WTC11 (cell line): ENCODE data around the gene NCS1. TPM values are rescaled to one million over a fixed set of nuclear protein-coding genes. Genes with fewer than 3 reads are reported as not detected.

Experiments used
- ATAC-seq: fragments of 200-7000 bp; cut with Tn5 transposase; 2 replicates; pipeline ENCODE4 v1.10.0; 2021; ENCODE audit warnings: mild to moderate bottlenecking, moderate library complexity
- CTCF ChIA-PET: fragments of 300-600 bp; sonication (Branson Sonifier 250); formaldehyde crosslinking; loops from one replicate; lab custom pipeline; 2021; ENCODE audit warnings: antibody characterized with exemption; lab: Charles Lee
- POLR2A ChIA-PET: fragments of 350-600 bp; sonication (Branson Sonifier 250); formaldehyde crosslinking; loops from one replicate; lab custom pipeline; 2021; ENCODE audit warnings: antibody characterized with exemption; lab: Charles Lee
- DNase-seq: peaks from one replicate; pipeline ENCODE4 v3.0.0; 2021; ENCODE audit warnings: low spot score
- H3K27ac Mint-ChIP-seq: 2 replicates; pipeline ENCODE4 v1.8.0; 2021; ENCODE audit warnings: mixed read lengths
- H3K27me3 Mint-ChIP-seq: 2 replicates; pipeline ENCODE4 v1.8.0; 2021; ENCODE audit warnings: low read depth, mild to moderate bottlenecking, moderate library complexity, mixed read lengths
- H3K36me3 Mint-ChIP-seq: 2 replicates; pipeline ENCODE4 v1.8.0; 2021; ENCODE audit warnings: mixed read lengths
- H3K4me1 Mint-ChIP-seq: 2 replicates; pipeline ENCODE4 v1.8.0; 2022; ENCODE audit warnings: mixed read lengths
- H3K4me3 Mint-ChIP-seq: 2 replicates; pipeline ENCODE4 v1.8.0; 2021; ENCODE audit warnings: mild to moderate bottlenecking, moderate library complexity, mixed read lengths
- H3K9me3 Mint-ChIP-seq: 2 replicates; pipeline ENCODE4 v1.8.0; 2021; ENCODE audit warnings: mixed read lengths
- ELF4 ChIP-seq: sonication (generic); formaldehyde crosslinking; IDR thresholded peaks from 2 replicates; pipeline ENCODE4 v1.8.1; 2022; ENCODE audit warnings: low read depth, mild to moderate bottlenecking, moderate library complexity, missing genetic modification reagents
- FOXJ3 ChIP-seq: sonication (generic); formaldehyde crosslinking; IDR thresholded peaks from 2 replicates; pipeline ENCODE4 v1.9.0; 2021; ENCODE audit warnings: missing genetic modification reagents, mild to moderate bottlenecking, borderline replicate concordance
- GRHL2 ChIP-seq: fragments of 250-450 bp; sonication (Bioruptor Pico); IDR thresholded peaks from 2 replicates; pipeline ENCODE4 v1.8.0; 2022; ENCODE audit warnings: mild to moderate bottlenecking, moderate library complexity; ENCODE audit not compliant: insufficient replicate concordance, severe bottlenecking
- HMGA2 ChIP-seq: fragments of 250-450 bp; sonication (Bioruptor Pico); IDR thresholded peaks from 2 replicates; pipeline ENCODE4 v1.4.0; 2021; ENCODE audit warnings: mild to moderate bottlenecking, moderate library complexity
- JUN ChIP-seq: sonication (generic); formaldehyde crosslinking; IDR thresholded peaks from 2 replicates; pipeline ENCODE4 v1.8.0; 2023; ENCODE audit warnings: mild to moderate bottlenecking, missing genetic modification reagents
- NFE2L1 ChIP-seq: sonication (generic); formaldehyde crosslinking; IDR thresholded peaks from 2 replicates; pipeline ENCODE4 v1.8.1; 2023; ENCODE audit warnings: missing genetic modification reagents
- NFYB ChIP-seq: sonication (generic); formaldehyde crosslinking; conservative IDR thresholded peaks from 2 replicates; pipeline ENCODE4 v1.8.0; 2022; ENCODE audit warnings: low read depth, missing genetic modification reagents
- NR1H2 ChIP-seq: sonication (generic); formaldehyde crosslinking; IDR thresholded peaks from 2 replicates; pipeline ENCODE4 v1.9.0; 2021; ENCODE audit warnings: mild to moderate bottlenecking, moderate library complexity, missing genetic modification reagents
- NR2C2 ChIP-seq: sonication (generic); formaldehyde crosslinking; IDR thresholded peaks from 2 replicates; pipeline ENCODE4 v1.8.0; 2022; ENCODE audit warnings: mild to moderate bottlenecking, missing genetic modification reagents
- OVOL2 ChIP-seq: fragments of 250-450 bp; sonication (Bioruptor Pico); IDR thresholded peaks from 2 replicates; pipeline ENCODE4 v1.9.0; 2021; ENCODE audit warnings: mild to moderate bottlenecking, borderline replicate concordance
- SMAD4 ChIP-seq: sonication (generic); formaldehyde crosslinking; IDR thresholded peaks from 2 replicates; pipeline ENCODE4 v1.8.0; 2022; ENCODE audit warnings: mild to moderate bottlenecking, missing genetic modification reagents
- ZNF121 ChIP-seq: sonication (generic); formaldehyde crosslinking; IDR thresholded peaks from 2 replicates; pipeline ENCODE4 v1.8.0; 2023; ENCODE audit warnings: missing genetic modification reagents
- ZNF138 ChIP-seq: sonication (generic); formaldehyde crosslinking; conservative IDR thresholded peaks from 2 replicates; pipeline ENCODE4 v1.8.1; 2022; ENCODE audit warnings: mild to moderate bottlenecking, moderate library complexity, missing genetic modification reagents
- ZNF219 ChIP-seq: sonication (generic); formaldehyde crosslinking; IDR thresholded peaks from 2 replicates; pipeline ENCODE4 v1.8.0; 2023; ENCODE audit warnings: missing genetic modification reagents, mild to moderate bottlenecking, borderline replicate concordance
- ZNF396 ChIP-seq: fragments of 250-450 bp; sonication (Bioruptor Pico); IDR thresholded peaks from 2 replicates; pipeline ENCODE4 v1.8.0; 2021; ENCODE audit warnings: mild to moderate bottlenecking, moderate library complexity, borderline replicate concordance
- total RNA-seq: library from RNA; stranded (reverse); gene quantifications from 3 replicates; pipeline ENCODE4 v1.2.3, GENCODE V29; 2021
- TF ChIP-seq, protein P1 (sequence below): fragments of 250-450 bp; sonication (Bioruptor Pico); IDR thresholded peaks from 2 replicates; pipeline ENCODE4 v1.8.0; 2021; ENCODE audit warnings: mild to moderate bottlenecking
- TF ChIP-seq, protein P2 (sequence below): sonication (generic); formaldehyde crosslinking; IDR thresholded peaks from 2 replicates; pipeline ENCODE4 v1.8.0; 2023; ENCODE audit warnings: missing genetic modification reagents
- TF ChIP-seq, protein P3 (sequence below): sonication (generic); formaldehyde crosslinking; IDR thresholded peaks from 2 replicates; pipeline ENCODE4 v1.8.0; 2022; ENCODE audit warnings: missing genetic modification reagents
- TF ChIP-seq, protein P4 (sequence below): sonication (generic); formaldehyde crosslinking; IDR thresholded peaks from 2 replicates; pipeline ENCODE4 v1.8.1; 2023; ENCODE audit warnings: mild to moderate bottlenecking, missing genetic modification reagents
- TF ChIP-seq, protein P5 (sequence below): sonication (generic); formaldehyde crosslinking; IDR thresholded peaks from 2 replicates; pipeline ENCODE4 v1.8.1; 2023; ENCODE audit warnings: mild to moderate bottlenecking, missing genetic modification reagents
- TF ChIP-seq, protein P6 (sequence below): sonication (generic); formaldehyde crosslinking; IDR thresholded peaks from 2 replicates; pipeline ENCODE4 v1.8.1; 2023; ENCODE audit warnings: mild to moderate bottlenecking, moderate library complexity, missing genetic modification reagents

The NCS1 gene
- total RNA-seq, 1 experiment from 2014 or later: 32.4 TPM

DNA sequence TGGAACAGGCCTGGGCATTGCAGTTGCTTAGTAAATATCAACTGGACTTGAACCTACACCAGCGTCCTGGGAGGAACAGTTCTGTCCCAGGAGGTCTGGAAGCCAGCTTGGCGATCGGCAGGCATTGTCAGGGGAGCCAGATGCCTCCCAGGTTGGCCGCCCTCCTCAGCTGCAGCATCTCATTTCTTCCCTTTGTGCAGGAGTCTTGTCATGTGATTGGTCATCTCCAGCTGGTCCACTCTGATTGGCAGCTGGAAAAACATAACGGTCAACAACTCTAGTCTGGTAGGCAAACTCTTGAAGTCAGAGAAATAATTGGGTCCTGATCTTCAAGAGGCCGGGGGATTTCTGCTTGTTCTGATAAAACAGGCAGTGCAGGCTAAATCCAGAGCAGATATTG lies 29.6 kb upstream of the NCS1 start:
- Mint-ChIP-seq H3K36me3 (no peaks in the 10 kb centered on the region), H3K9me3 (no peaks in the 10 kb centered on the region), H3K27me3 (no peaks in the 10 kb centered on the region), H3K4me3 (no peak overlapping the region)
- ChIA-PET CTCF (interaction anchor here (0.6 to 1.7 kb wide), 3 partner anchors 29 to 100 kb away, joined by 3 to 5 read pairs (median 3); no protein-coding TSS in a partner anchor), POLR2A (interaction anchor here (0.6 kb wide), 1 partner anchor 1677 kb away, joined by 5 read pairs; no protein-coding TSS in a partner anchor)
- no peak for DNase-seq
- TF ChIP-seq ZNF121 (CRISPR knock-in tag) (no peak), NFE2L1 (CRISPR knock-in tag) (no peak), JUN (CRISPR knock-in tag) (no peak), NFYB (CRISPR knock-in tag) (no peak), FOXJ3 (no peak), ZNF138 (CRISPR knock-in tag) (no peak), NR2C2 (no peak), GRHL2 (CRISPR knock-in tag) (no peak), OVOL2 (no peak), ELF4 (CRISPR knock-in tag) (no peak), SMAD4 (CRISPR knock-in tag) (no peak), HMGA2 (CRISPR knock-in tag) (no peak)
- TF ChIP-seq, protein P1, sequence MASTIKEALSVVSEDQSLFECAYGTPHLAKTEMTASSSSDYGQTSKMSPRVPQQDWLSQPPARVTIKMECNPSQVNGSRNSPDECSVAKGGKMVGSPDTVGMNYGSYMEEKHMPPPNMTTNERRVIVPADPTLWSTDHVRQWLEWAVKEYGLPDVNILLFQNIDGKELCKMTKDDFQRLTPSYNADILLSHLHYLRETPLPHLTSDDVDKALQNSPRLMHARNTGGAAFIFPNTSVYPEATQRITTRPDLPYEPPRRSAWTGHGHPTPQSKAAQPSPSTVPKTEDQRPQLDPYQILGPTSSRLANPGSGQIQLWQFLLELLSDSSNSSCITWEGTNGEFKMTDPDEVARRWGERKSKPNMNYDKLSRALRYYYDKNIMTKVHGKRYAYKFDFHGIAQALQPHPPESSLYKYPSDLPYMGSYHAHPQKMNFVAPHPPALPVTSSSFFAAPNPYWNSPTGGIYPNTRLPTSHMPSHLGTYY (CRISPR knock-in tag): no peak
- TF ChIP-seq, protein P2, sequence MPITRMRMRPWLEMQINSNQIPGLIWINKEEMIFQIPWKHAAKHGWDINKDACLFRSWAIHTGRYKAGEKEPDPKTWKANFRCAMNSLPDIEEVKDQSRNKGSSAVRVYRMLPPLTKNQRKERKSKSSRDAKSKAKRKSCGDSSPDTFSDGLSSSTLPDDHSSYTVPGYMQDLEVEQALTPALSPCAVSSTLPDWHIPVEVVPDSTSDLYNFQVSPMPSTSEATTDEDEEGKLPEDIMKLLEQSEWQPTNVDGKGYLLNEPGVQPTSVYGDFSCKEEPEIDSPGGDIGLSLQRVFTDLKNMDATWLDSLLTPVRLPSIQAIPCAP (CRISPR knock-in tag): no peak
- TF ChIP-seq, protein P3, sequence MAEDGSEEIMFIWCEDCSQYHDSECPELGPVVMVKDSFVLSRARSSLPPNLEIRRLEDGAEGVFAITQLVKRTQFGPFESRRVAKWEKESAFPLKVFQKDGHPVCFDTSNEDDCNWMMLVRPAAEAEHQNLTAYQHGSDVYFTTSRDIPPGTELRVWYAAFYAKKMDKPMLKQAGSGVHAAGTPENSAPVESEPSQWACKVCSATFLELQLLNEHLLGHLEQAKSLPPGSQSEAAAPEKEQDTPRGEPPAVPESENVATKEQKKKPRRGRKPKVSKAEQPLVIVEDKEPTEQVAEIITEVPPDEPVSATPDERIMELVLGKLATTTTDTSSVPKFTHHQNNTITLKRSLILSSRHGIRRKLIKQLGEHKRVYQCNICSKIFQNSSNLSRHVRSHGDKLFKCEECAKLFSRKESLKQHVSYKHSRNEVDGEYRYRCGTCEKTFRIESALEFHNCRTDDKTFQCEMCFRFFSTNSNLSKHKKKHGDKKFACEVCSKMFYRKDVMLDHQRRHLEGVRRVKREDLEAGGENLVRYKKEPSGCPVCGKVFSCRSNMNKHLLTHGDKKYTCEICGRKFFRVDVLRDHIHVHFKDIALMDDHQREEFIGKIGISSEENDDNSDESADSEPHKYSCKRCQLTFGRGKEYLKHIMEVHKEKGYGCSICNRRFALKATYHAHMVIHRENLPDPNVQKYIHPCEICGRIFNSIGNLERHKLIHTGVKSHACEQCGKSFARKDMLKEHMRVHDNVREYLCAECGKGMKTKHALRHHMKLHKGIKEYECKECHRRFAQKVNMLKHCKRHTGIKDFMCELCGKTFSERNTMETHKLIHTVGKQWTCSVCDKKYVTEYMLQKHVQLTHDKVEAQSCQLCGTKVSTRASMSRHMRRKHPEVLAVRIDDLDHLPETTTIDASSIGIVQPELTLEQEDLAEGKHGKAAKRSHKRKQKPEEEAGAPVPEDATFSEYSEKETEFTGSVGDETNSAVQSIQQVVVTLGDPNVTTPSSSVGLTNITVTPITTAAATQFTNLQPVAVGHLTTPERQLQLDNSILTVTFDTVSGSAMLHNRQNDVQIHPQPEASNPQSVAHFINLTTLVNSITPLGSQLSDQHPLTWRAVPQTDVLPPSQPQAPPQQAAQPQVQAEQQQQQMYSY (CRISPR knock-in tag): no peak
- TF ChIP-seq, protein P4, sequence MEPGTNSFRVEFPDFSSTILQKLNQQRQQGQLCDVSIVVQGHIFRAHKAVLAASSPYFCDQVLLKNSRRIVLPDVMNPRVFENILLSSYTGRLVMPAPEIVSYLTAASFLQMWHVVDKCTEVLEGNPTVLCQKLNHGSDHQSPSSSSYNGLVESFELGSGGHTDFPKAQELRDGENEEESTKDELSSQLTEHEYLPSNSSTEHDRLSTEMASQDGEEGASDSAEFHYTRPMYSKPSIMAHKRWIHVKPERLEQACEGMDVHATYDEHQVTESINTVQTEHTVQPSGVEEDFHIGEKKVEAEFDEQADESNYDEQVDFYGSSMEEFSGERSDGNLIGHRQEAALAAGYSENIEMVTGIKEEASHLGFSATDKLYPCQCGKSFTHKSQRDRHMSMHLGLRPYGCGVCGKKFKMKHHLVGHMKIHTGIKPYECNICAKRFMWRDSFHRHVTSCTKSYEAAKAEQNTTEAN: no peak
- TF ChIP-seq, all 79 proteins: peak for 0
- Mint-ChIP-seq H3K27ac (no peak overlapping the region), H3K4me1 (peaks cover 36% of the 10 kb centered on the region)
- no peak for ATAC-seq

DNA sequence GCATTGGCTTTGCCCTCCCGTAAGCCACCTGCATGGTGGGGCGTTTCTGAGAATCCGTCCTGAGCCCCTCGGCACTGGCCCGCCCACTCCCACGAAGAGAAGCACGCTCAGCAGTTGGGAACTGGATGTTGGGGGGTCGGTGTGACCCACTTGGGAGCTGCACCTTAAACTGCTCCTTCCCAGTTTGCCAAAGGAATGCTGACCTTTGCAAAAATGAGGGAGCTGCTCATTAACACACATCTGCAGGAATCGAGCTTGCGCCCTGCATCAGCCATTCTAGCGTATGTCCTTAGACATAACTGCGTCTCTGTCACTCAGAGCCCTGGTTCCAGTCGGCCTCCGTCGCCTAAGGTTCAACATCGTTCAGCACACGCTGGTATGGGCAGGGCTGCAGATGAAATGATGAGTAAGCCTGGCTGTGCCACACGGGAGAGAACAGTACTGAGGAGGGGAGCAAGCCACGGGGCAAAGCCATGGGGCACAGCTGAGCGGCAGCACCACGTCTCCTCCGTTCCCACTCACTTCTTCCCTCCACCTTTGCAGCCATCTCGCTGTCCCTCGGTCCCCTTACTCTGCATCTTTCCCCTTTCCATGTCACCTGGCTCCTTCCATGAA lies 28.8 kb upstream of the NCS1 start:
- no peaks in the 10 kb centered on the region for H3K27me3 Mint-ChIP-seq
- H3K4me3 Mint-ChIP-seq: no peak overlapping the region
- H3K36me3 Mint-ChIP-seq: no peaks in the 10 kb centered on the region
- ATAC-seq (no peak), DNase-seq (no peak)
- no peaks in the 10 kb centered on the region for H3K9me3 Mint-ChIP-seq
- POLR2A ChIA-PET: interaction anchor here (0.7 kb wide), 2 partner anchors 106 to 124 kb away, joined by 4 to 6 read pairs; no protein-coding TSS in a partner anchor
- CTCF ChIA-PET: interaction anchor here (0.6 to 1.7 kb wide), 4 partner anchors 30 to 200 kb away, joined by 3 to 5 read pairs (median 4); no protein-coding TSS in a partner anchor
- peaks cover 30% of the 10 kb centered on the region for H3K4me1 Mint-ChIP-seq
- no peak overlapping the region; the same call in 1 of the 2 replicates for H3K27ac Mint-ChIP-seq
- TF ChIP-seq ZNF219 (CRISPR knock-in tag) (no peak), ZNF396 (CRISPR knock-in tag) (no peak), NR1H2 (CRISPR knock-in tag) (no peak)
- TF ChIP-seq, protein P5, sequence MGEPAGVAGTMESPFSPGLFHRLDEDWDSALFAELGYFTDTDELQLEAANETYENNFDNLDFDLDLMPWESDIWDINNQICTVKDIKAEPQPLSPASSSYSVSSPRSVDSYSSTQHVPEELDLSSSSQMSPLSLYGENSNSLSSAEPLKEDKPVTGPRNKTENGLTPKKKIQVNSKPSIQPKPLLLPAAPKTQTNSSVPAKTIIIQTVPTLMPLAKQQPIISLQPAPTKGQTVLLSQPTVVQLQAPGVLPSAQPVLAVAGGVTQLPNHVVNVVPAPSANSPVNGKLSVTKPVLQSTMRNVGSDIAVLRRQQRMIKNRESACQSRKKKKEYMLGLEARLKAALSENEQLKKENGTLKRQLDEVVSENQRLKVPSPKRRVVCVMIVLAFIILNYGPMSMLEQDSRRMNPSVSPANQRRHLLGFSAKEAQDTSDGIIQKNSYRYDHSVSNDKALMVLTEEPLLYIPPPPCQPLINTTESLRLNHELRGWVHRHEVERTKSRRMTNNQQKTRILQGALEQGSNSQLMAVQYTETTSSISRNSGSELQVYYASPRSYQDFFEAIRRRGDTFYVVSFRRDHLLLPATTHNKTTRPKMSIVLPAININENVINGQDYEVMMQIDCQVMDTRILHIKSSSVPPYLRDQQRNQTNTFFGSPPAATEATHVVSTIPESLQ: no peak
- TF ChIP-seq, protein P6, sequence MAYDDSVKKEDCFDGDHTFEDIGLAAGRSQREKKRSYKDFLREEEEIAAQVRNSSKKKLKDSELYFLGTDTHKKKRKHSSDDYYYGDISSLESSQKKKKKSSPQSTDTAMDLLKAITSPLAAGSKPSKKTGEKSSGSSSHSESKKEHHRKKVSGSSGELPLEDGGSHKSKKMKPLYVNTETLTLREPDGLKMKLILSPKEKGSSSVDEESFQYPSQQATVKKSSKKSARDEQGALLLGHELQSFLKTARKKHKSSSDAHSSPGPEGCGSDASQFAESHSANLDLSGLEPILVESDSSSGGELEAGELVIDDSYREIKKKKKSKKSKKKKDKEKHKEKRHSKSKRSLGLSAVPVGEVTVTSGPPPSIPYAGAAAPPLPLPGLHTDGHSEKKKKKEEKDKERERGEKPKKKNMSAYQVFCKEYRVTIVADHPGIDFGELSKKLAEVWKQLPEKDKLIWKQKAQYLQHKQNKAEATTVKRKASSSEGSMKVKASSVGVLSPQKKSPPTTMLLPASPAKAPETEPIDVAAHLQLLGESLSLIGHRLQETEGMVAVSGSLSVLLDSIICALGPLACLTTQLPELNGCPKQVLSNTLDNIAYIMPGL (CRISPR knock-in tag): no peak
- TF ChIP-seq, protein P3 (CRISPR knock-in tag): no peak
